ENCODE data around the gene WNT9A. TPM values are rescaled to one million over a fixed set of nuclear protein-coding genes. Genes with fewer than 3 reads are reported as not detected.

The WNT9A gene
- total RNA-seq, 1 experiment from 2014 or later, result 1.5 TPM

GRCh38 chr1:227947676-227948492 lies at the start of gene WNT9A (continued):
- 0 out of 2 replicates have a peak, but pooled peaks have one; percentile 21 for TF ChIP-seq ZNF281 (CRISPR knock-in tag; IDR thresholded peaks at IDR 0.05)
- no peak; the same call in 1 of the 2 replicates for TF ChIP-seq TP53 (CRISPR knock-in tag; IDR thresholded peaks at IDR 0.05)
- no peak for TF ChIP-seq TCF7 (CRISPR knock-in tag; IDR thresholded peaks at IDR 0.05; ENCODE audit: low read depth)
- no peak for TF ChIP-seq PRDM15 (CRISPR knock-in tag; IDR thresholded peaks at IDR 0.05)
- no peak for TF ChIP-seq PRRX2 (CRISPR knock-in tag; IDR thresholded peaks at IDR 0.05)
- TF ChIP-seq ETV6 (CRISPR knock-in tag; IDR thresholded peaks at IDR 0.05), result 0 out of 2 replicates have a peak, but pooled peaks have one; percentile 25
- no peak for TF ChIP-seq TEAD4 (CRISPR knock-in tag; IDR thresholded peaks at IDR 0.05)
- TF ChIP-seq ZNF317 (CRISPR knock-in tag; IDR thresholded peaks at IDR 0.05; ENCODE audit: borderline replicate concordance, low read depth), result no peak
- TF ChIP-seq MYBL2 (CRISPR knock-in tag; IDR thresholded peaks at IDR 0.05), result no peak
- TF ChIP-seq ZNF232 (CRISPR knock-in tag; IDR thresholded peaks at IDR 0.05), result no peak
- TF ChIP-seq SP1 (CRISPR knock-in tag; conservative IDR thresholded peaks at IDR 0.05), result 0 out of 2 replicates have a peak, but pooled peaks have one; percentile 13
- no peak for TF ChIP-seq CDX4 (CRISPR knock-in tag; IDR thresholded peaks at IDR 0.05; ENCODE audit: borderline replicate concordance)
- no peak for TF ChIP-seq SMAD4 (CRISPR knock-in tag; IDR thresholded peaks at IDR 0.05)
- no peak for TF ChIP-seq AR (CRISPR knock-in tag; IDR thresholded peaks at IDR 0.05)
- no peak for TF ChIP-seq NR3C1 (CRISPR knock-in tag; conservative IDR thresholded peaks at IDR 0.05; ENCODE audit: low read depth)
- TF ChIP-seq ZSCAN18 (CRISPR knock-in tag; IDR thresholded peaks at IDR 0.05), result no peak
